HepG2 (cell line): ENCODE data around the gene GPX1. TPM values are rescaled to one million over a fixed set of nuclear protein-coding genes. Genes with fewer than 3 reads are reported as not detected.

Source experiments
- ATAC-seq: fragments of 200-7000 bp; cut with Tn5 transposase; 3 replicates; pipeline ENCODE4 v1.9.1; 2020; ENCODE audit warnings: mild to moderate bottlenecking, moderate library complexity
- BruUV-seq: library from RNA; stranded (reverse); fragments of 400-500 nt; replicated peaks from 2 replicates; lab custom pipeline; 2021; lab: Mats Ljungman, UMichigan
- CTCF ChIA-PET: fragments of 300-600 bp; formaldehyde crosslinking; extraction: SDS; loops from one replicate; lab custom pipeline; 2021; ENCODE audit warnings: low total read pairs, inconsistent platforms, low intra/inter-chr PET ratio; lab: Yijun Ruan, JAX
- POLR2A ChIA-PET: fragments of 350-600 bp; sonication (Branson Sonifier 250); formaldehyde crosslinking; loops from one replicate; lab custom pipeline; 2020; ENCODE audit warnings: antibody characterized with exemption, inconsistent platforms; lab: Yijun Ruan, JAX
- DNase-seq: peaks from one replicate; pipeline ENCODE4 v3.0.0-alpha.2; 2015; ENCODE audit warnings: low spot score
- FAIRE-seq: peaks from 3 replicates; lab custom pipeline; 2011; peaks lifted over from hg19 to GRCh38; lab: Jason Lieb, UNC
- H2AFZ ChIP-seq: one replicate; pipeline ENCODE4 v1.6.1; 2011; ENCODE audit warnings: low read length, inconsistent platforms
- H3K27ac ChIP-seq: fragments of 300-600 bp; 3 replicates; pipeline ENCODE4 v1.8.0; 2011; ENCODE audit warnings: mixed run types, mild to moderate bottlenecking, mixed read lengths, low read length, inconsistent platforms; ENCODE audit not compliant: insufficient read depth; ENCODE audit errors: extremely low read length
- H3K27me3 ChIP-seq, 2 experiments: fragments of 200-600 bp in 1 of 2; 2 replicates in 1 of 2; 3 replicates in 1 of 2; pipeline versions ENCODE4 v1.6.0 to v1.8.0; 2011; ENCODE audit warnings: low read length in 2 of 2, mild to moderate bottlenecking in 2 of 2, moderate library complexity in 2 of 2, inconsistent platforms in 1 of 2; ENCODE audit not compliant: insufficient read depth in 2 of 2, control insufficient read depth in 1 of 2
- H3K36me3 ChIP-seq, 2 experiments: fragments of 200-600 bp in 1 of 2; replicated peaks in 1 of 2; 2 replicates in 1 of 2; 3 replicates in 1 of 2; pipeline versions ENCODE4 v1.5.1 to v1.8.0; 2011; ENCODE audit warnings: low read length in 2 of 2, inconsistent platforms in 1 of 2; ENCODE audit not compliant: insufficient read depth in 2 of 2, control insufficient read depth in 1 of 2
- H3K4me1 ChIP-seq: 2 replicates; pipeline ENCODE4 v1.5.1; 2012; ENCODE audit warnings: low read length, inconsistent platforms; ENCODE audit not compliant: insufficient read depth
- H3K4me2 ChIP-seq: 2 replicates; pipeline ENCODE4 v1.6.0; 2011; ENCODE audit warnings: low read depth, low read length, inconsistent platforms
- H3K4me3 ChIP-seq, 3 experiments: fragments of 200-600 bp in 1 of 3; sonication (generic), shearing (Covaris generic) in 1 of 3; replicated peaks in 1 of 3; 2 replicates each; pipeline ENCODE4 v1.5.1; 2011 to 2016; ENCODE audit warnings: low read length in 3 of 3, inconsistent platforms in 2 of 3, low read depth in 2 of 3, mild to moderate bottlenecking in 2 of 3, control low read depth in 1 of 3, mixed read lengths in 1 of 3; ENCODE audit not compliant: insufficient read depth in 1 of 3
- H3K79me2 ChIP-seq: one replicate; pipeline ENCODE4 v1.6.1; 2011; ENCODE audit warnings: low read length, inconsistent platforms; ENCODE audit not compliant: insufficient read depth
- H3K9ac ChIP-seq: 2 replicates; pipeline ENCODE4 v1.6.0; 2011; ENCODE audit warnings: mild to moderate bottlenecking, low read depth, low read length, inconsistent platforms; ENCODE audit not compliant: insufficient read depth
- H3K9me3 ChIP-seq: 2 replicates; pipeline ENCODE4 v1.5.1; 2012; ENCODE audit warnings: mild to moderate bottlenecking, low read length
- H4K20me1 ChIP-seq: 2 replicates; pipeline ENCODE4 v1.6.0; 2011; ENCODE audit warnings: inconsistent platforms, mild to moderate bottlenecking, low read length, moderate library complexity; ENCODE audit not compliant: insufficient read depth
- CHCHD3 ChIP-seq: sonication (generic); formaldehyde crosslinking; IDR thresholded peaks from 2 replicates; pipeline ENCODE4 v1.8.0; 2022; ENCODE audit warnings: mild to moderate bottlenecking, missing genetic modification reagents, moderate library complexity
- CHD4 ChIP-seq: fragments of 200-600 bp; sonication (generic); IDR thresholded peaks from 2 replicates; pipeline ENCODE4 v1.7.0; 2017; ENCODE audit warnings: mild to moderate bottlenecking, low read length, borderline replicate concordance
- EEA1 ChIP-seq: sonication (generic); formaldehyde crosslinking; IDR thresholded peaks from 2 replicates; pipeline ENCODE4 v1.5.1; 2020; ENCODE audit warnings: mild to moderate bottlenecking, missing genetic modification reagents, borderline replicate concordance
- MTA1 ChIP-seq: sonication (generic); formaldehyde crosslinking; IDR thresholded peaks from 2 replicates; pipeline ENCODE4 v1.4.0; 2020; ENCODE audit warnings: missing genetic modification reagents, mild to moderate bottlenecking, borderline replicate concordance
- MXD4 ChIP-seq: IDR thresholded peaks from 2 replicates; pipeline ENCODE4 v1.6.1; 2016; ENCODE audit warnings: mild to moderate bottlenecking, missing biosample characterization, missing genetic modification reagents
- RNF2 ChIP-seq: fragments of 450-650 bp; conservative IDR thresholded peaks from 2 replicates; pipeline ENCODE4 v1.6.1; 2016; ENCODE audit warnings: low read depth
- YEATS2 ChIP-seq: sonication (generic); formaldehyde crosslinking; IDR thresholded peaks from 2 replicates; pipeline ENCODE4 v1.4.0; 2020; ENCODE audit warnings: missing genetic modification reagents, borderline replicate concordance
- ZNF282 ChIP-seq: fragments of 450-650 bp; IDR thresholded peaks from 2 replicates; pipeline ENCODE4 v1.6.1; 2018; ENCODE audit not compliant: partially characterized antibody
- ZNF790 ChIP-seq: sonication (generic); formaldehyde crosslinking; IDR thresholded peaks from 2 replicates; pipeline ENCODE4 v1.8.0; 2022; ENCODE audit warnings: missing genetic modification reagents, mild to moderate bottlenecking, borderline replicate concordance
- WGBS: methylation state at CpG from one replicate; pipeline ENCODE4 v1.1.6; 2017; ENCODE audit warnings: low lambda C conversion rate; 5-methylcytosine and 5-hydroxymethylcytosine counted together
- in situ Hi-C: cut with HindIII; loops from 2 replicates; pipeline ENCODE4 v1.10.0; 2017; ENCODE audit warnings: low pct_unique_long_range_greater_than_20kb; ENCODE audit not compliant: extremely low pct_ligation_motif_present
- intact Hi-C: fragments of 100-400 bp; cut with micrococcal nuclease; formaldehyde crosslinking; loops from one replicate; pipeline ENCODE4 v1.10.0; 2022; ENCODE audit not compliant: unreplicated experiment
- polyA plus RNA-seq, 8 experiments: library from polyadenylated mRNA; depleted of rRNA in 3 of 8; stranded (reverse) in 7 of 8; unstranded in 1 of 8; fragments of >200 nt; fragmentation: Illumina TruSeq in 4 of 8; extraction: Trizol in 4 of 8; gene quantifications; 2 replicates each; pipeline versions ENCODE4 v1.2.1 to v1.2.3, GENCODE V29; 2011 to 2016; ENCODE audit warnings: low read depth in 4 of 8, missing spikeins in 1 of 8, mixed read lengths in 1 of 8; ENCODE audit not compliant: insufficient read depth in 1 of 8
- total RNA-seq, 5 experiments: library from RNA; depleted of rRNA; stranded (reverse); fragments of >200 nt; fragmentation: Illumina TruSeq; extraction: Trizol; gene quantifications; 2 replicates each; pipeline ENCODE4 v1.2.3, GENCODE V29; 2016; ENCODE audit warnings: low read depth in 1 of 5
- TF ChIP-seq, protein P1 (sequence below): sonication (generic); formaldehyde crosslinking; IDR thresholded peaks from 2 replicates; pipeline ENCODE4 v1.4.0; 2020; ENCODE audit warnings: low read depth, missing genetic modification reagents
- TF ChIP-seq, protein P2 (sequence below): sonication (generic); formaldehyde crosslinking; IDR thresholded peaks from 2 replicates; pipeline ENCODE4 v1.9.0; 2021; ENCODE audit warnings: mild to moderate bottlenecking, missing genetic modification reagents
- TF ChIP-seq, protein P3 (sequence below): sonication (generic); formaldehyde crosslinking; IDR thresholded peaks from 2 replicates; pipeline ENCODE4 v1.9.0; 2021; ENCODE audit warnings: missing genetic modification reagents, borderline replicate concordance

GPX1 gene
- total and polyA plus RNA-seq, 2 of the 13 experiments (the other 11 are each of a cell fraction or from before 2014, with no cell fraction given), result 149 to 168 TPM

DNA sequence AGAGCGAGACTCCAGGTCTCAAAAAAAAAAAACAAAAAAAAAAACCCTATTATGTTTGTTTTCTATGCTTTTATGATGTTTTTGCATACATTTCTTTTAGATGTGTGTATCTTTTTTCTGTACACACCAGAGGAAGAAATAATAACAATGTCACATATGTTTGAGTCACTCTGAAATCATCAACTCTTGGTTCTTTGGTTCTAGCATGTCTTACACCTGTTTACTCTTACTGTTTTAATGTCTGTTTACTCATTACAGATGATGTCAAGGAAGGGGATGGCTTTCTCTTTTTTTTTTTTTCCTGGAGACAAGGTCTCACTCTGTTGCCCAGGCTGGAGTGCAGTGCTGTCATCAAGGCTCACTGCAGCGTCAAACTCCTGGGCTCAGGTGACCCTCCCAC lies 29.6 kb upstream of the GPX1 start:
- H3K9ac ChIP-seq, result no peak overlapping the region
- H2AFZ ChIP-seq, result no peak overlapping the region
- 100% methylated on average over 2 of the region's 2 CpGs for WGBS
- H4K20me1 ChIP-seq, result peaks cover 25% of the 10 kb centered on the region
- peaks cover 3% of the 10 kb centered on the region in 2 experiments; a peak in 3 of 5 replicates for H3K36me3 ChIP-seq
- in situ Hi-C loops, result no loop called here
- no peaks in the 10 kb centered on the region for H3K9me3 ChIP-seq
- ChIA-PET POLR2A (interaction anchor here (1.3 kb wide), 1 partner anchor 48 kb away, joined by 3 read pairs; the partner anchor contains the start of gene USP4), CTCF (no interaction called here)
- ATAC-seq, result no peak
- H3K4me1 ChIP-seq, result peaks cover 26% of the 10 kb centered on the region
- no peak overlapping the region for H3K4me3 ChIP-seq
- H3K79me2 ChIP-seq, result peaks cover 90% of the 10 kb centered on the region
- H3K4me2 ChIP-seq, result no peak overlapping the region
- no peak for DNase-seq
- BruUV-seq, result no TSS peak
- intact Hi-C loops, result no loop called here
- no peaks in the 10 kb centered on the region for H3K27me3 ChIP-seq
- FAIRE-seq, result no peak
- no peak overlapping the region for H3K27ac ChIP-seq
- TF ChIP-seq RNF2, result no peak
- no peak for TF ChIP-seq ZNF790 (CRISPR knock-in tag)
- TF ChIP-seq EEA1 (CRISPR knock-in tag), result no peak
- no peak for TF ChIP-seq CHCHD3
- TF ChIP-seq MXD4 (CRISPR knock-in tag), result no peak
- no peak for TF ChIP-seq ZNF282
- no peak for TF ChIP-seq YEATS2 (CRISPR knock-in tag)
- TF ChIP-seq MTA1 (CRISPR knock-in tag), result no peak
- TF ChIP-seq, protein P1, sequence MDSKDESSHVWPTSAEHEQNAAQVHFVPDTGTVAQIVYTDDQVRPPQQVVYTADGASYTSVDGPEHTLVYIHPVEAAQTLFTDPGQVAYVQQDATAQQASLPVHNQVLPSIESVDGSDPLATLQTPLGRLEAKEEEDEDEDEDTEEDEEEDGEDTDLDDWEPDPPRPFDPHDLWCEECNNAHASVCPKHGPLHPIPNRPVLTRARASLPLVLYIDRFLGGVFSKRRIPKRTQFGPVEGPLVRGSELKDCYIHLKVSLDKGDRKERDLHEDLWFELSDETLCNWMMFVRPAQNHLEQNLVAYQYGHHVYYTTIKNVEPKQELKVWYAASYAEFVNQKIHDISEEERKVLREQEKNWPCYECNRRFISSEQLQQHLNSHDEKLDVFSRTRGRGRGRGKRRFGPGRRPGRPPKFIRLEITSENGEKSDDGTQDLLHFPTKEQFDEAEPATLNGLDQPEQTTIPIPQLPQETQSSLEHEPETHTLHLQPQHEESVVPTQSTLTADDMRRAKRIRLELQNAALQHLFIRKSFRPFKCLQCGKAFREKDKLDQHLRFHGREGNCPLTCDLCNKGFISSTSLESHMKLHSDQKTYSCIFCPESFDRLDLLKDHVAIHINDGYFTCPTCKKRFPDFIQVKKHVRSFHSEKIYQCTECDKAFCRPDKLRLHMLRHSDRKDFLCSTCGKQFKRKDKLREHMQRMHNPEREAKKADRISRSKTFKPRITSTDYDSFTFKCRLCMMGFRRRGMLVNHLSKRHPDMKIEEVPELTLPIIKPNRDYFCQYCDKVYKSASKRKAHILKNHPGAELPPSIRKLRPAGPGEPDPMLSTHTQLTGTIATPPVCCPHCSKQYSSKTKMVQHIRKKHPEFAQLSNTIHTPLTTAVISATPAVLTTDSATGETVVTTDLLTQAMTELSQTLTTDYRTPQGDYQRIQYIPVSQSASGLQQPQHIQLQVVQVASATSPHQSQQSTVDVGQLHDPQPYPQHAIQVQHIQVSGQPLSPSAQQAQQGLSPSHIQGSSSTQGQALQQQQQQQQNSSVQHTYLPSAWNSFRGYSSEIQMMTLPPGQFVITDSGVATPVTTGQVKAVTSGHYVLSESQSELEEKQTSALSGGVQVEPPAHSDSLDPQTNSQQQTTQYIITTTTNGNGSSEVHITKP (CRISPR knock-in tag), result no peak
- TF ChIP-seq, protein P2, sequence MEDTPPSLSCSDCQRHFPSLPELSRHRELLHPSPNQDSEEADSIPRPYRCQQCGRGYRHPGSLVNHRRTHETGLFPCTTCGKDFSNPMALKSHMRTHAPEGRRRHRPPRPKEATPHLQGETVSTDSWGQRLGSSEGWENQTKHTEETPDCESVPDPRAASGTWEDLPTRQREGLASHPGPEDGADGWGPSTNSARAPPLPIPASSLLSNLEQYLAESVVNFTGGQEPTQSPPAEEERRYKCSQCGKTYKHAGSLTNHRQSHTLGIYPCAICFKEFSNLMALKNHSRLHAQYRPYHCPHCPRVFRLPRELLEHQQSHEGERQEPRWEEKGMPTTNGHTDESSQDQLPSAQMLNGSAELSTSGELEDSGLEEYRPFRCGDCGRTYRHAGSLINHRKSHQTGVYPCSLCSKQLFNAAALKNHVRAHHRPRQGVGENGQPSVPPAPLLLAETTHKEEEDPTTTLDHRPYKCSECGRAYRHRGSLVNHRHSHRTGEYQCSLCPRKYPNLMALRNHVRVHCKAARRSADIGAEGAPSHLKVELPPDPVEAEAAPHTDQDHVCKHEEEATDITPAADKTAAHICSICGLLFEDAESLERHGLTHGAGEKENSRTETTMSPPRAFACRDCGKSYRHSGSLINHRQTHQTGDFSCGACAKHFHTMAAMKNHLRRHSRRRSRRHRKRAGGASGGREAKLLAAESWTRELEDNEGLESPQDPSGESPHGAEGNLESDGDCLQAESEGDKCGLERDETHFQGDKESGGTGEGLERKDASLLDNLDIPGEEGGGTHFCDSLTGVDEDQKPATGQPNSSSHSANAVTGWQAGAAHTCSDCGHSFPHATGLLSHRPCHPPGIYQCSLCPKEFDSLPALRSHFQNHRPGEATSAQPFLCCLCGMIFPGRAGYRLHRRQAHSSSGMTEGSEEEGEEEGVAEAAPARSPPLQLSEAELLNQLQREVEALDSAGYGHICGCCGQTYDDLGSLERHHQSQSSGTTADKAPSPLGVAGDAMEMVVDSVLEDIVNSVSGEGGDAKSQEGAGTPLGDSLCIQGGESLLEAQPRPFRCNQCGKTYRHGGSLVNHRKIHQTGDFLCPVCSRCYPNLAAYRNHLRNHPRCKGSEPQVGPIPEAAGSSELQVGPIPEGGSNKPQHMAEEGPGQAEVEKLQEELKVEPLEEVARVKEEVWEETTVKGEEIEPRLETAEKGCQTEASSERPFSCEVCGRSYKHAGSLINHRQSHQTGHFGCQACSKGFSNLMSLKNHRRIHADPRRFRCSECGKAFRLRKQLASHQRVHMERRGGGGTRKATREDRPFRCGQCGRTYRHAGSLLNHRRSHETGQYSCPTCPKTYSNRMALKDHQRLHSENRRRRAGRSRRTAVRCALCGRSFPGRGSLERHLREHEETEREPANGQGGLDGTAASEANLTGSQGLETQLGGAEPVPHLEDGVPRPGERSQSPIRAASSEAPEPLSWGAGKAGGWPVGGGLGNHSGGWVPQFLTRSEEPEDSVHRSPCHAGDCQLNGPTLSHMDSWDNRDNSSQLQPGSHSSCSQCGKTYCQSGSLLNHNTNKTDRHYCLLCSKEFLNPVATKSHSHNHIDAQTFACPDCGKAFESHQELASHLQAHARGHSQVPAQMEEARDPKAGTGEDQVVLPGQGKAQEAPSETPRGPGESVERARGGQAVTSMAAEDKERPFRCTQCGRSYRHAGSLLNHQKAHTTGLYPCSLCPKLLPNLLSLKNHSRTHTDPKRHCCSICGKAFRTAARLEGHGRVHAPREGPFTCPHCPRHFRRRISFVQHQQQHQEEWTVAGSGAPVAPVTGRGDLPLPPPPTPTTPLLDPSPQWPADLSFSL (CRISPR knock-in tag), result no peak
- TF ChIP-seq CHD4, result no peak
- TF ChIP-seq, protein P3, sequence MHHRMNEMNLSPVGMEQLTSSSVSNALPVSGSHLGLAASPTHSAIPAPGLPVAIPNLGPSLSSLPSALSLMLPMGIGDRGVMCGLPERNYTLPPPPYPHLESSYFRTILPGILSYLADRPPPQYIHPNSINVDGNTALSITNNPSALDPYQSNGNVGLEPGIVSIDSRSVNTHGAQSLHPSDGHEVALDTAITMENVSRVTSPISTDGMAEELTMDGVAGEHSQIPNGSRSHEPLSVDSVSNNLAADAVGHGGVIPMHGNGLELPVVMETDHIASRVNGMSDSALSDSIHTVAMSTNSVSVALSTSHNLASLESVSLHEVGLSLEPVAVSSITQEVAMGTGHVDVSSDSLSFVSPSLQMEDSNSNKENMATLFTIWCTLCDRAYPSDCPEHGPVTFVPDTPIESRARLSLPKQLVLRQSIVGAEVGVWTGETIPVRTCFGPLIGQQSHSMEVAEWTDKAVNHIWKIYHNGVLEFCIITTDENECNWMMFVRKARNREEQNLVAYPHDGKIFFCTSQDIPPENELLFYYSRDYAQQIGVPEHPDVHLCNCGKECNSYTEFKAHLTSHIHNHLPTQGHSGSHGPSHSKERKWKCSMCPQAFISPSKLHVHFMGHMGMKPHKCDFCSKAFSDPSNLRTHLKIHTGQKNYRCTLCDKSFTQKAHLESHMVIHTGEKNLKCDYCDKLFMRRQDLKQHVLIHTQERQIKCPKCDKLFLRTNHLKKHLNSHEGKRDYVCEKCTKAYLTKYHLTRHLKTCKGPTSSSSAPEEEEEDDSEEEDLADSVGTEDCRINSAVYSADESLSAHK (CRISPR knock-in tag), result no peak
